ENCODE results near the gene STX10. TPM values are rescaled to one million over a fixed set of nuclear protein-coding genes. Genes with fewer than 3 reads are reported as not detected.
A peak's percentile ranks its signal among the peaks of the same experiment; 100 is the strongest.
"Not testable (repeated sequence)": the region's sequence is repeated elsewhere in the genome, so short reads cannot be mapped to it uniquely, and the experiment has no call there.

The STX10 gene
- total and polyA plus RNA-seq, 8 donors = 14.0 to 73.5 (median 17.2) TPM

GRCh38 chr19:13169769-13170168 is 19.6 kb upstream of the STX10 start:
- no peaks in the 10 kb centered on the region for H3K27me3 ChIP-seq
- no peak for TF ChIP-seq CTCF (IDR thresholded peaks at IDR 0.05)
- H3K27ac ChIP-seq = peak overlapping the region in 2 of 4 donors; percentile 38 to 57
- FAIRE-seq = no peak
- peaks cover 6 to 16% (median 12%) of the 10 kb centered on the region in 3 donors for H3K4me1 ChIP-seq
- no peak overlapping the region for H3K4me3 ChIP-seq
- peak in 1 of 6 donors; percentile 48 for DNase-seq
- H3K36me3 ChIP-seq = no peaks in the 10 kb centered on the region
- intact Hi-C loops (cut with DNase I) = no loop called here
- no peaks in the 10 kb centered on the region for H3K9me3 ChIP-seq
- peak in 2 of 4 donors; percentile 5 to 42 for ATAC-seq
- WGBS, 2 donors = 40% methylated on average over 5 of the region's 5 CpGs

GRCh38 chr19:13166151-13166550 is 16.0 kb upstream of the STX10 start:
- peak overlapping the region in 2 of 4 donors; percentile 84 to 90 for H3K27ac ChIP-seq
- ATAC-seq; intact Hi-C loops (cut with DNase I); H3K36me3 ChIP-seq; H3K9me3 ChIP-seq; FAIRE-seq; DNase-seq; H3K4me3 ChIP-seq; H3K27me3 ChIP-seq: not testable (repeated sequence)
- WGBS, 2 donors = 92 to 93% methylated on average over 3 of the region's 3 CpGs
- H3K4me1 ChIP-seq = peaks cover 16 to 26% (median 20%) of the 10 kb centered on the region in 3 donors

GRCh38 chr19:13165162-13165997 is 15.2 kb upstream of the STX10 start:
- Histone ChIP-seq H3K4me1 (peaks cover 16 to 28% (median 20%) of the 10 kb centered on the region in 3 donors), H3K27me3 (no peaks in the 10 kb centered on the region), H3K36me3 (no peaks in the 10 kb centered on the region), H3K4me3 (no peak overlapping the region), H3K9me3 (no peaks in the 10 kb centered on the region), H3K27ac (peak overlapping the region; percentile 90 to 97 (median 94))
- FAIRE-seq = no peak
- no peak for DNase-seq
- TF ChIP-seq CTCF (IDR thresholded peaks at IDR 0.05) = no peak
- intact Hi-C loops (cut with DNase I) = no loop called here
- WGBS, 2 donors = 86 to 87% methylated on average over 19 of the region's 19 CpGs
- no peak for ATAC-seq

- H3K27ac ChIP-seq = peak overlapping the region; percentile 90 to 97 (median 94)
- DNase-seq (peak in 5 of 6 donors; percentile 62 to 78 (median 68)), ATAC-seq (peak in 1 of 4 donors; percentile 0), FAIRE-seq (no peak)
- WGBS, 2 donors = 36 to 37% methylated on average over 19 of the region's 19 CpGs
- no peaks in the 10 kb centered on the region for H3K36me3 ChIP-seq
- TF ChIP-seq CTCF (IDR thresholded peaks at IDR 0.05) = no peak
- intact Hi-C loops (cut with DNase I) = no loop called here
- peak overlapping the region in 2 of 4 donors; percentile 21 to 33 for H3K4me3 ChIP-seq
- no peaks in the 10 kb centered on the region for H3K27me3 ChIP-seq
- H3K9me3 ChIP-seq = no peaks in the 10 kb centered on the region
- peaks cover 16 to 28% (median 20%) of the 10 kb centered on the region in 3 donors for H3K4me1 ChIP-seq
These were observed 14.4 kb upstream of the STX10 start for GRCh38 chr19:13164343-13165161.

GRCh38 chr19:13163609-13164342 is 13.6 kb upstream of the STX10 start:
- peak; percentile 75 to 92 (median 86) for DNase-seq
- H3K4me3 ChIP-seq = peak overlapping the region in 2 of 4 donors; percentile 33 to 34
- peak overlapping the region; percentile 90 to 97 (median 94) for H3K27ac ChIP-seq
- no peaks in the 10 kb centered on the region for H3K36me3 ChIP-seq
- peaks cover 16 to 25% (median 20%) of the 10 kb centered on the region in 3 donors for H3K4me1 ChIP-seq
- H3K27me3 ChIP-seq = no peaks in the 10 kb centered on the region
- WGBS, 2 donors = 11 to 17% methylated on average over 14 to 20 of the region's 20 CpGs
- no peak for FAIRE-seq
- ATAC-seq = peak; percentile 29 to 45 (median 36)
- TF ChIP-seq CTCF (IDR thresholded peaks at IDR 0.05) = no peak
- intact Hi-C loops (cut with DNase I) = no loop called here
- H3K9me3 ChIP-seq = no peaks in the 10 kb centered on the region
